GM12892 (cell line): ENCODE measurements around the gene KLHL20.

ENCODE experiments used
- POLR2A ChIP-seq: IDR thresholded peaks from 2 replicates; pipeline ENCODE4 v1.6.1; 2011; ENCODE audit warnings: low read depth, low read length, control low read depth
- POLR2AphosphoS5 ChIP-seq: IDR thresholded peaks from 2 replicates; pipeline ENCODE4 v1.6.1; 2011; ENCODE audit warnings: low read depth, low read length, control low read depth
- TAF1 ChIP-seq: IDR thresholded peaks from 2 replicates; pipeline ENCODE4 v1.6.1; 2011; ENCODE audit warnings: low read depth, mild to moderate bottlenecking, control low read depth, low read length, borderline replicate concordance

- TF ChIP-seq POLR2AphosphoS5: no peak
- no peak for TF ChIP-seq TAF1
- no peak for TF ChIP-seq POLR2A
Observed at GRCh38 chr1:173779936-173780335, 65.2 kb downstream of the KLHL20 start.
